ENCODE results near the gene F8A2. TPM values are rescaled to one million over a fixed set of nuclear protein-coding genes. Genes with fewer than 3 reads are reported as not detected.
"Not testable (repeated sequence)": the region's sequence is repeated elsewhere in the genome, so short reads cannot be mapped to it uniquely, and the experiment has no call there.

Gene F8A2
- total and polyA plus RNA-seq, 2 of the 4 experiments (the other 2 are of a cell fraction): not detected

DNA sequence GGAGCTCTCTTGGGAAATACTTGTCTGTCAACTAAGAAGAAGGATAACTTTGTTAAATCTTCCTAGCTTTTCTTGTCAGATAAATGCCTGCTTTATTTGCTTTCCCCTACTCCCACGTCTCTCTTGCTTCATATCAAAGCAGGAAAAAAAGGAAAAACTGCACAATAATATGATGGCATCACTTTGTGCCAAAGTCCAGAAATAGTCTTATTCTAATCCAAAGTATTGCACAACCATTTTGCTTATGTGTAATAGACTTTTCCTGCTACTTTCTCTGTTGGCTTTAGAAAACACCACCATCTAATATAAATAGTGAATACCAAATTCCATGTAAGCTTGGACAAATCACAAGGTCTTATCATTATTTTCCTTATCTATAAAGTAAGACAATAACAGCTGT lies 36.2 kb upstream of the F8A2 start:
- H3K4ac ChIP-seq (ENCODE audit: low read depth, low read length); H3K4me1 ChIP-seq (ENCODE audit: control insufficient read depth, insufficient read depth, low read length); BruUV-seq (replicated peaks); H4K91ac ChIP-seq (ENCODE audit: insufficient read depth, low read depth, low read length); ATAC-seq (ENCODE audit: low read depth); H2BK5ac ChIP-seq (ENCODE audit: low read depth, low read length, poor library complexity, severe bottlenecking); H2BK15ac ChIP-seq (ENCODE audit: low read depth, low read length); H2AK9ac ChIP-seq (replicated peaks; ENCODE audit: low read depth, low read length, poor library complexity); H3K23ac ChIP-seq (ENCODE audit: low read depth, low read length); H2AK5ac ChIP-seq (ENCODE audit: low read depth, low read length); H3K56ac ChIP-seq (ENCODE audit: extremely low read depth, insufficient read depth, low read length); POLR2A ChIA-PET (ENCODE audit: unreplicated experiment); H3K9me1 ChIP-seq (ENCODE audit: insufficient read depth, low read length); DNase-seq; H3K27ac ChIP-seq (ENCODE audit: insufficient read depth, low read length); intact Hi-C loops (cut with micrococcal nuclease); H4K20me1 ChIP-seq (ENCODE audit: insufficient read depth, low read length); dilution Hi-C loops (cut with HindIII; ENCODE audit: low sequenced_read_pairs, unreplicated experiment); H3K79me1 ChIP-seq (ENCODE audit: low read depth in 1 of 2, low read length in 2 of 2); in situ Hi-C loops (cut with MboI; ENCODE audit: low sequenced_read_pairs); CTCF ChIA-PET; H3K36me3 ChIP-seq (ENCODE audit: control insufficient read depth, insufficient read depth, low read length); H4K8ac ChIP-seq (ENCODE audit: low read depth in 2 of 2, low read length in 2 of 2); H3K9ac ChIP-seq (ENCODE audit: low read depth, low read length); H3K9me3 ChIP-seq (ENCODE audit: control insufficient read depth, insufficient read depth, low read length); H3K4me2 ChIP-seq (ENCODE audit: low read depth, low read length); H2AFZ ChIP-seq (replicated peaks; ENCODE audit: low read length, poor library complexity); H3K4me3 ChIP-seq (ENCODE audit: insufficient read depth, low read depth, low read length); H3K27me3 ChIP-seq (ENCODE audit: control insufficient read depth, insufficient read depth, low read length); H4K5ac ChIP-seq (ENCODE audit: low read depth, low read length); H2BK20ac ChIP-seq (ENCODE audit: low read depth, low read length); H3K18ac ChIP-seq (ENCODE audit: low read depth, low read length); H2BK120ac ChIP-seq (ENCODE audit: low read depth, low read length); H3K14ac ChIP-seq (replicated peaks; ENCODE audit: low read depth, low read length): not testable (repeated sequence)
- WGBS, 2 experiments (ENCODE audit: extremely low coverage in 2 of 2, insufficient read length in 1 of 2): no CpG with 5 or more reads among the region's 1 CpG

GRCh38 chrX:155349448-155349847 lies 32.4 kb upstream of the F8A2 start:
- intact Hi-C loops (cut with micrococcal nuclease); H3K4me1 ChIP-seq (ENCODE audit: control insufficient read depth, insufficient read depth, low read length); H4K5ac ChIP-seq (ENCODE audit: low read depth, low read length); H4K20me1 ChIP-seq (ENCODE audit: insufficient read depth, low read length); H2BK5ac ChIP-seq (ENCODE audit: low read depth, low read length, poor library complexity, severe bottlenecking); dilution Hi-C loops (cut with HindIII; ENCODE audit: low sequenced_read_pairs, unreplicated experiment); H3K18ac ChIP-seq (ENCODE audit: low read depth, low read length); H4K91ac ChIP-seq (ENCODE audit: insufficient read depth, low read depth, low read length); H3K4me3 ChIP-seq (ENCODE audit: insufficient read depth, low read depth, low read length); in situ Hi-C loops (cut with MboI; ENCODE audit: low sequenced_read_pairs); H3K9me3 ChIP-seq (ENCODE audit: control insufficient read depth, insufficient read depth, low read length); H3K23ac ChIP-seq (ENCODE audit: low read depth, low read length); H2AFZ ChIP-seq (replicated peaks; ENCODE audit: low read length, poor library complexity); H2BK15ac ChIP-seq (ENCODE audit: low read depth, low read length); H2AK9ac ChIP-seq (replicated peaks; ENCODE audit: low read depth, low read length, poor library complexity); H3K79me1 ChIP-seq (ENCODE audit: low read depth in 1 of 2, low read length in 2 of 2); H3K4me2 ChIP-seq (ENCODE audit: low read depth, low read length); H4K8ac ChIP-seq (ENCODE audit: low read depth in 2 of 2, low read length in 2 of 2); H3K36me3 ChIP-seq (ENCODE audit: control insufficient read depth, insufficient read depth, low read length); H3K9me1 ChIP-seq (ENCODE audit: insufficient read depth, low read length); H2BK120ac ChIP-seq (ENCODE audit: low read depth, low read length); H3K4ac ChIP-seq (ENCODE audit: low read depth, low read length); H3K27me3 ChIP-seq (ENCODE audit: control insufficient read depth, insufficient read depth, low read length); H2BK20ac ChIP-seq (ENCODE audit: low read depth, low read length); CTCF ChIA-PET; H3K27ac ChIP-seq (ENCODE audit: insufficient read depth, low read length); H3K9ac ChIP-seq (ENCODE audit: low read depth, low read length); ATAC-seq (ENCODE audit: low read depth); H3K14ac ChIP-seq (replicated peaks; ENCODE audit: low read depth, low read length); POLR2A ChIA-PET (ENCODE audit: unreplicated experiment); DNase-seq; BruUV-seq (replicated peaks); H2AK5ac ChIP-seq (ENCODE audit: low read depth, low read length); H3K56ac ChIP-seq (ENCODE audit: extremely low read depth, insufficient read depth, low read length): not testable (repeated sequence)
- no CpG with 5 or more reads among the region's 4 CpGs for WGBS, 2 experiments (ENCODE audit: extremely low coverage in 2 of 2, insufficient read length in 1 of 2)

Data from IMR-90 (cell line).